WTC11 (cell line): ENCODE data around the gene OGT.

Source experiments
- CTCF ChIP-seq: fragments of 200-600 bp; IDR thresholded peaks from 2 replicates; pipeline ENCODE4 v1.8.0; 2022; ENCODE audit warnings: antibody characterized with exemption
- E2F1 ChIP-seq: sonication (generic); formaldehyde crosslinking; IDR thresholded peaks from 2 replicates; pipeline ENCODE4 v1.8.0; 2022; ENCODE audit warnings: mild to moderate bottlenecking, missing genetic modification reagents
- JAZF1 ChIP-seq: fragments of 250-450 bp; sonication (Bioruptor Pico); IDR thresholded peaks from 2 replicates; pipeline ENCODE4 v1.9.0; 2021; ENCODE audit warnings: moderate library complexity, mild to moderate bottlenecking, inconsistent platforms
- SP1 ChIP-seq: sonication (generic); formaldehyde crosslinking; conservative IDR thresholded peaks from 2 replicates; pipeline ENCODE4 v1.8.1; 2022; ENCODE audit warnings: missing genetic modification reagents
- ZBTB43 ChIP-seq: sonication (generic); formaldehyde crosslinking; IDR thresholded peaks from 2 replicates; pipeline ENCODE4 v1.8.1; 2023; ENCODE audit warnings: mild to moderate bottlenecking, missing genetic modification reagents
- ZNF317 ChIP-seq: sonication (generic); formaldehyde crosslinking; IDR thresholded peaks from 2 replicates; pipeline ENCODE4 v1.8.1; 2023; ENCODE audit warnings: low read depth, mild to moderate bottlenecking, moderate library complexity, missing genetic modification reagents, borderline replicate concordance

- no peak for TF ChIP-seq CTCF
- no peak for TF ChIP-seq SP1
- TF ChIP-seq E2F1 (CRISPR knock-in tag) = no peak
- no peak for TF ChIP-seq ZBTB43 (CRISPR knock-in tag)
- TF ChIP-seq ZNF317 = no peak
- TF ChIP-seq JAZF1 (CRISPR knock-in tag) = no peak
Observed at GRCh38 chrX:71573590-71573989, 40.7 kb downstream of the OGT start.
